Fibroblast of the aortic adventitia (primary cell): ENCODE results near the gene WDR27. TPM values are rescaled to one million over a fixed set of nuclear protein-coding genes. Genes with fewer than 3 reads are reported as not detected.
A peak's percentile ranks its signal among the peaks of the same experiment; 100 is the strongest.

Experiments used
- DNase-seq: peaks from one replicate; pipeline ENCODE4 v3.0.0-alpha.2; 2010; ENCODE audit warnings: low read depth
- H3K4me3 ChIP-seq: 2 replicates; pipeline ENCODE4 v1.5.1; 2011; ENCODE audit warnings: low read depth, mild to moderate bottlenecking, control low read depth, low read length, moderate library complexity
- CTCF ChIP-seq: IDR thresholded peaks from 2 replicates; pipeline ENCODE4 v1.5.1; 2011; ENCODE audit warnings: mild to moderate bottlenecking, low read length, control low read depth, inconsistent platforms; ENCODE audit not compliant: insufficient read depth
- total RNA-seq: library from RNA; depleted of rRNA; stranded (reverse); fragments of >200 nt; gene quantifications from 2 replicates; pipeline ENCODE4 v1.2.3, GENCODE V29; 2012; ENCODE audit warnings: low replicate concordance

The WDR27 gene
- total RNA-seq, 1 donor, result 19.9 TPM

- no peak for TF ChIP-seq CTCF
- no peak for DNase-seq
- H3K4me3 ChIP-seq, result no peak overlapping the region
Observed at GRCh38 chr6:169566319-169566718, 135.5 kb downstream of the WDR27 start.

GRCh38 chr6:169564453-169565240 lies 137.2 kb downstream of the WDR27 start:
- H3K4me3 ChIP-seq, result no peak overlapping the region
- DNase-seq, result no peak
- no peak for TF ChIP-seq CTCF

GRCh38 chr6:169561665-169562064 lies 140.2 kb downstream of the WDR27 start:
- TF ChIP-seq CTCF, result no peak
- no peak overlapping the region for H3K4me3 ChIP-seq
- DNase-seq, result no peak

- DNase-seq, result no peak
- TF ChIP-seq CTCF, result no peak
- no peak overlapping the region for H3K4me3 ChIP-seq
Observed at GRCh38 chr6:169559592-169559991, 142.2 kb downstream of the WDR27 start.

- TF ChIP-seq CTCF, result no peak
- H3K4me3 ChIP-seq, result no peak overlapping the region
- peak; percentile 51 for DNase-seq
Observed at GRCh38 chr6:169558774-169559441, 142.9 kb downstream of the WDR27 start.

GRCh38 chr6:169558378-169558773 lies 143.5 kb downstream of the WDR27 start:
- H3K4me3 ChIP-seq, result no peak overlapping the region
- no peak for TF ChIP-seq CTCF
- no peak for DNase-seq
